Astrocyte of the hippocampus (primary cell): ENCODE data around the gene DESI1.
"Not testable (repeated sequence)": the region's sequence is repeated elsewhere in the genome, so short reads cannot be mapped to it uniquely, and the experiment has no call there.

Source experiments
- DNase-seq: peaks from one replicate; pipeline ENCODE4 v3.0.0; 2011; ENCODE audit warnings: low read depth, low spot score

The DESI1 gene

DNA sequence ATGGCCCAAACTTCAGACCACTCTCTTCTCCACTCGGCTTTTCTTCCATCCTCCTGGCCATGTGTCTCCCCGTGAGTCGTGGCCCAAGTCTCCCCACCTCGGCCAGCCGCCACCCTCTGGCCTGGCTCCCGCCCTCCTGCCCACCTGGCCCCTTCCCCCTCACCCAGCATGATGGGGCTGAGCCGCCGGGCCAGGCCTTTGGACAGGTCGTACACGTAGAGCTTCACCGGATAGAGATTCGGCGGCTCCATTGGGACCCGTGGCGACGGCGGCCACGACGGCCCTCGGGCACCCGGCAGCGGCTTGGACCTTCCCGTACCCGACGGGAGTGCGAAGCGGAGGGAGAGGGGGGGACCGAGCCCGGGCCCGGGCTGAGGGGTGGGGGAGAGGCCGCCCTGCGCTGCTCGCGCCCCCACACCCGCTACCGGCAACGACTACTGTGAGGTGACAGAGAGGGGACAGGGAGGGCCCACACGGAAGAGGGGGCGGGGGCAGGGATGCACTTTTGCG, at the start of gene DESI1:
Gene DESI1, minus strand, starts transcription at position 455 of the 510 bp plus-strand sequence. Its CDS starts 204 bp downstream, at position 251.
- no peak for DNase-seq

DNA sequence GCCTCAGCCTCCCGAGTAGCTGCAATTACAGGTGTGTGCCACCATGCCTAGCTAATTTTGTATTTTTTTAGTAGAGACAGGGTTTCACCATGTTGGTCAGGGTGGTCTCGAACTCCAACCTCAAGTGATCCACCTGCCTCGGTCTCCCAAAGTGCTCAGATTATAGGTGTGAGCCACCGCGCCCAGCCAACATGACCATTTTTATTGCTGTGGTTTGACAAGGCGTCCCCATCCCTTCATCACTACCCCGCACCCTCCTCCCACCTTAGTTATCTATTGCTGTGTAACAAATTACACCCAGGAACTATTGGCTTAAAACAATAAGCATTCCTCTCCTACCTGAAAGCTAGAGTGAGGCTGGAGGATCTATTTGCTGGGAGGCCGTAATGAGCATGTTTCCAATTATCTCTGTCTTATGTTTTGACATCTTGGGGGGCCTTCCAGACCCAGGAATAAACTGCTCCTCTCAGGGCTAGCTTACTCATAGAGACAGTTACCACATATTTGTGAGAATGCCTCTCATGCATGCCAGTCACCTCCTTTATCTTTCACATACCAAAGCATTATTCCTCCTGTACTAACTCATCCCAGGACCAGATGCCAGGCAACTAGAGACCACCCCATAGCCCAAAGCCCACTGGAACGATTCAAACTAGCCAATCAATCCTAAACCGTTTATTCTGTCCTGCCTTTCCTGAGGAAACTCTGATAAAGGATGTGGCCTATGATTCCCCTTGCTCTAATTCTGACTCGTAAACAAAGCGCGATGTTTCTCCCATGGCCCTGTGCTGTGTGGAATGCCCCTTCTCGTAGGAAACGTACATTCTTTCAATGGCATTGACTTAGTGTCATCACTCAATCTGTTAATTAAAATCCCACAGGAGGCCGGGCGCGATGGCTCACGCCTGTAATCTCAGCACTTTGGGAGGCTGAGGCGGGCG, 48.4 kb upstream of the DESI1 start:
- DNase-seq: peak; percentile 87

DNA sequence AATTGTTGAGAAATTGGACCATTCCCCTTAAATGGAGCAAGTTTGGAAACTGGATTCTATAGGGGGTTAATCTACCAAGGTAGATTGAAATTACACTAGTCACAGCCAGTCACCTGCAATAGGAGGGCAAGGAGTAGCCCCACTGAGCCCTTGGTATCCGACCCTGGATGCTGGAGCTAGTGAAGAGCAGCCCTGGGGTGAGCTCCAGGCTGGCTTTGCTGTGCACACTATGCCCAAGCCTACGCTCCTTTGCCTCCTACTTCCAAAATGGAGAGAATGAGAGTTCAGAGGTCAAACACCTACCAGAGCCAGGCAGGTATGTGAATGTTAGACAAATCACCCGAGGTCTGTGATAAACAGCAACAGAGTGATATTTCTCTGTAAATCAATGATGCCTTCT, 44.1 kb upstream of the DESI1 start:
- DNase-seq: no peak

- DNase-seq: no peak
Measured at GRCh38 chr22:41664490-41664889, 43.6 kb upstream of the DESI1 start.

DNA sequence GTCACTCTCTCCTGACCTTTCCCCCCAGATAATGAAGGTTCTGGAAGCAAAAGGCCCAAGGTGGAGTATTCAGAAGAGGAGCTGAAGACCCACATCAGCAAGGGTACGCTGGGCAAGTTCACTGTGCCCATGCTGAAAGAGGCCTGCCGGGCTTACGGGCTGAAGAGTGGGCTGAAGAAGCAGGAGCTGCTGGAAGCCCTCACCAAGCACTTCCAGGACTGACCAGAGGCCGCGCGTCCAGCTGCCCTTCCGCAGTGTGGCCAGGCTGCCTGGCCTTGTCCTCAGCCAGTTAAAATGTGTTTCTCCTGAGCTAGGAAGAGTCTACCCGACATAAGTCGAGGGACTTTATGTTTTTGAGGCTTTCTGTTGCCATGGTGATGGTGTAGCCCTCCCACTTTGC, 42.8 kb upstream of the DESI1 start:
- DNase-seq: not testable (repeated sequence)

- DNase-seq: no peak
Measured at GRCh38 chr22:41661713-41662112, 40.9 kb upstream of the DESI1 start.

DNA sequence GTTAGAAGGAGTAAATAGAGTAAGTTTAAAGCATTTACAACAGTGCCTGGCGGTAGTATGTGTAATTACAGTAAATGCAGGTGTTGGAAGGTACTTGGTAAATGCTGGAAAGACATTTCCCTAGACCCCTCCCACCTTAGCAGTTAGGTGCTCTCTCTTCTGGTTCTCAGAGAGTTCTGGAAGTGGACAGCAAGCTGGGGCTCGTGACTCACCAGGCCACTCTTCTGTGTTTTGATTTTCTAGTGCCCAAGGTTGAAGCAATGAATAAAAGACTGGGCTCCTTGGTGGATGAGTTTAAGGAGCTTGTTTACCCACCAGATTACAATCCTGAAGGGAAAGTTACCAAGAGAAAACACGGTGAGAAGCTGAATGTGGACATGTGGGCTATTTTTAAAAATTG, 40.2 kb upstream of the DESI1 start:
- peak; percentile 29 for DNase-seq

DNA sequence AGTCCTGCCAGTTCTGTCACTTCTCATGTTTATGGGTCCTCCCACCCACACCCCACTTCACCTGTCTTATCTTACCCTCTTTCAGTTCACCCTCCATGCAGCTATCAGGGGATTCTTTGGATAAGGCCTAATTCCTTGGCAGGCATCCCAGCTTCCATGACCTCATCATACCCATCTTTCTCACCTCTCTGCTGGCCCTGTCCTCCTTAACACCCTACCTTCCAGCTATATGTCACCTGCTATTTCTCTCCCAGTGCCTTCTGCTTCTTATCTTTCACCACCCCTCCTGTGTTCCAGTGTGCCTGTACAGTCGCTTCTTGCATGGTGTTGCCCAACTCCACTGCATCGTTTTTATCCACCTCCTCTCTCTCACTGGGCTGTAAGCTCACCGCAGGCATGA, 39.6 kb upstream of the DESI1 start:
- DNase-seq: no peak

- DNase-seq: no peak
Measured at GRCh38 chr22:41659941-41660340, 39.1 kb upstream of the DESI1 start.

DNA sequence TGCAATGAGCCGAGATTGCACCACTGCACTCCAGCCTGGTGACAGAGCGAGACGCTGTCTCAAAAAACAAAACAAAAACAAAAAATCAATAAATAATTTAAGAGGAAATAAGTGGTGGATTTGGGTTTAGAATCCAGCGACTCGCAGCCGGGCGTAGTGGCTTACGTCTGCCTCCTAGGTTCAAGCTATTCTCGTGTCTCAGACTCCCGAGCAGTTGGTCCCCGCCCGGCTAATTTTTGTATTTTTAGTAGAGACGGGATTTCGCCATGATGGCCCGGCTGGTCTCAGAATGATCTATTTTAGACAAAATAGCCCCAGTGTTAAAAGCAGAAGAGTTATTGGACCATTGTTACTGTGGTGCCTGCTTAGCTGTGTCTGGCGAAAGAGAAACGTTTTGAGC, 38.0 kb upstream of the DESI1 start:
- DNase-seq: no peak

- DNase-seq: no peak
Measured at GRCh38 chr22:41657709-41658108, 36.9 kb upstream of the DESI1 start.

DNA sequence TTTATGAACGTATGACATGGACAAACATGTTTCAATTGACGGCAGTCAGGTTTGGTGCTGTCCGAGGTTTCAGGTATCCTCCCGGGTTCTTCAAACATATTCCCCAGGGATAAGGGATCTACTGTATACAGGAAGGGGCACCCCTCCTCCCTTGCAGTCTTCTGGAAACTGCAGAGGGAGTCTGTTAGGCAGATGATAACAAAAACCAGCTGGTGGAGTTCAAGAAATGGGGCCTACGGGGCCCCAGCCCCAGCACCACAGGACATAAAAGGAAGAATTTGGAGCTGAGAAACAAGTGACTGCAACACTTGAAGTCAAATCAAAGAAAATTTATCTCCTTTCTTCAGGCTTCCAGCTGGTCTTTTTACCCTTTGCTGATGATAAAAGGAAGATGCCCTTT, 35.7 kb upstream of the DESI1 start:
- DNase-seq: no peak

DNA sequence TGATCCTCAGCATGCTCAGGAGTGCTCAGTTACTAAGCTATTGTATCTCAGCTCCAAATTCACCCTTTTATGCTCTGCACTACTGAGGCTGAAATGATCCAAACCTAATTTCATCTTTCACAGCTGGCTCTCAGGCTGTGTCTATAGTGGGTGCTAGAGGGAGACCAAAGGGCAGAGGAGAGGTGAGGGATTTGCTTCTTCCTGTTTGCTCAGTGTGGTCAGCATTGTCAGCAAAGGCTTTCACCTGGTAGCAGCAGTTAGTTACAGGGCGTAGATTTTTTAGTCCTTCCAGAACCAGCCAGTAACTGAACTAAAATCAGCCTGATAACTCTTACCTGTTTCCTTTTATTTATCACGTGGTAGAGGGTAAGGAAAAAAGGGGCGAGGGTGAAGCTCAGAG, 33.5 kb upstream of the DESI1 start:
- DNase-seq: no peak

DNA sequence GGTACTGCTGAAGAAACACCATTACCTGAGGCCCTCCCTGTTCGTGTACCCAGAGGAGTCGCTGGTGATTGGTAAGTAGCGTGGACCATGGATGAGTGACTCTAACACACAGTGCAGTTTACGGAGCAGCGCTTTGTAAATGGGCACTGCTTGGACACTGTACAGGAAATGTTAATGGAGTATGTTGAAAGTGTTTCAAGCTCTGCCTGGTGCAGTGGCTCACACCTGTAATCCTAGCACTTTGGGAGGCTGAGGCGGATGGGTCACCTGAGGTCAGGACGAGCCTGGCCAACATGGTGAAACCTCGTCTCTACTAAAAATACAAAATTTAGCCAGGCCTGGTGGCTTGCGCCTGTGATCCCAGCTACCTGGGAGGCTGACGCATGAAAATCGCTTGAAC, 30.0 kb upstream of the DESI1 start:
- DNase-seq: no peak

- DNase-seq: no peak
Measured at GRCh38 chr22:41650229-41650628, 29.4 kb upstream of the DESI1 start.

GRCh38 chr22:41648432-41648831, 27.6 kb upstream of the DESI1 start:
- DNase-seq: no peak

GRCh38 chr22:41647771-41648170, 26.9 kb upstream of the DESI1 start:
- no peak for DNase-seq

- peak; percentile 40 for DNase-seq
Measured at GRCh38 chr22:41642331-41643110, 21.7 kb upstream of the DESI1 start.

DNA sequence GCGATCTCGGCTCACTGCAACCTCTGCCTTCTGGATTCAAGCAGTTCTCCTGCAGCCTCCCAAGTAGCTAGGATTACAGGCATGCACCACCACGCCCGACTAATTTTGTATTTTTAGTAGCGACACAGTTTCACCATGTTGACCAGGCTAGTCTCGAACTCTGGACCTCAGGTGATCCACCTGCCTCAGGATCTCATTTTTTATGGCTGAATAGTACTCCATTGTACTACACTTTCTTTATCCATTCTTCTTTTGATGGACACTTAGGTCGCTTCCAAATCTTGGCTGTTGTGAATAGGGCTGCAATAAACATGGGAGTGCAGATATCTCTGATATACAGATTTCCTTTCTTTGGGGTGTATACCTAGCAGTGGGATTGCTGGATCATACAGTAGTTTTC, 21.0 kb upstream of the DESI1 start:
- DNase-seq: no peak

- no peak for DNase-seq
Measured at GRCh38 chr22:41638748-41639147, 17.9 kb upstream of the DESI1 start.

DNA sequence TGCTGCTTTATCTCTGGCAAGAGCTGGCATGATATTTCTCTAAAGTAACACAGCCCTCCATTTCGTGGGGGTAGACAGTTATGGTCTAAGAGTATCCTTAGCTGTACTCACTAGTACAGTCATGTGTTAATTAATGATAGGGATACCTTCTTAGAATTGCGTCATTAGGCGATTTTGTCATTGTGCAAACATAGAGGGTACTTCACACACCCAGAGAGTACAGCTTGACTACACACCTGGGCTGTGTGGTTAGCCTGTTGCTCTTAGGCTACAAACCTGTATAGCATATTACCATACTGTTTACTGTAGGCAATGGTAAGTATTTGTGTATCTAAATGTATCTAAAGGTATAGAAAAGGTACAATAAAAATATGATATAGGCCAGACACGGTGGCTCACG, 17.3 kb upstream of the DESI1 start:
- no peak for DNase-seq

DNA sequence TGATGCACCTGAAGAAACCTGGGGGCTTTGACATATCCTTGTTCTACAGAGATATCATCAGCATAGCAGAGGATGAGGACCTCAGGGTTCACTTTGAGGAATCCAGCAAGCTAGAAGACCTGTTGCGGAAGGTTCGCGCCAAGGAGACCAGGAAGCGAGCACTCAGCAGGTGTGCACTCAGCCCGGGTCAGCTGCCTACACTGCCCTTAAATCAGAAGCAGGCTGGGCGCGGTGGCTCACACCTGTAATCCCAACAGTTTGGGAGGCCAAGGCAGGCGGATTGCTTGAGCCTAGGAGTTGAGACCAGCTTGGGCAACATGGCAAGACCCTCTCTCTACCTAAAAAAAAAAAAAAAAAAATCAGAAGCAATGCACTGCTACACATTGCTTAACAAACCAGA, 16.8 kb upstream of the DESI1 start:
- DNase-seq: not testable (repeated sequence)

GRCh38 chr22:41636467-41636866, 15.6 kb upstream of the DESI1 start:
- peak; percentile 49 for DNase-seq
